Right renal pelvis (tissue), 4 donors: ENCODE measurements around the gene SRC. TPM values are rescaled to one million over a fixed set of nuclear protein-coding genes. Genes with fewer than 3 reads are reported as not detected.

ENCODE experiments used
- DNase-seq, 4 donors: peaks; one replicate each; pipeline ENCODE4 v3.0.0-alpha.2; 2013; ENCODE audit warnings: low read depth in 4 of 4, low spot score in 3 of 4, missing footprints in 1 of 4
- polyA plus RNA-seq, 4 donors: library from polyadenylated mRNA; unstranded; fragments of 120-200 nt; gene quantifications; one replicate each; pipeline ENCODE4 v1.2.1, GENCODE V29; 2013; ENCODE audit not compliant: insufficient read length in 4 of 4

SRC gene
- 10 to 100 TPM; 51.2 to 67.5 (median 58.2) TPM for polyA plus RNA-seq

GRCh38 chr20:37345339-37346235, at the start of gene SRC:
TSS of gene SRC (plus strand) at chr20:37346140. CDS start at chr20:37384154, 38,014 bp downstream.
- DNase-seq, result no peak

- no peak for DNase-seq
Measured at GRCh38 chr20:37296371-37296770, 49.6 kb upstream of the SRC start.

- DNase-seq, result no peak
Measured at GRCh38 chr20:37297066-37297736, 48.7 kb upstream of the SRC start.

GRCh38 chr20:37298190-37298939, 47.6 kb upstream of the SRC start:
- no peak for DNase-seq

- DNase-seq, result no peak
Measured at GRCh38 chr20:37299718-37300528, 46.0 kb upstream of the SRC start.

- DNase-seq, result no peak
Measured at GRCh38 chr20:37301120-37301519, 44.8 kb upstream of the SRC start.

DNA sequence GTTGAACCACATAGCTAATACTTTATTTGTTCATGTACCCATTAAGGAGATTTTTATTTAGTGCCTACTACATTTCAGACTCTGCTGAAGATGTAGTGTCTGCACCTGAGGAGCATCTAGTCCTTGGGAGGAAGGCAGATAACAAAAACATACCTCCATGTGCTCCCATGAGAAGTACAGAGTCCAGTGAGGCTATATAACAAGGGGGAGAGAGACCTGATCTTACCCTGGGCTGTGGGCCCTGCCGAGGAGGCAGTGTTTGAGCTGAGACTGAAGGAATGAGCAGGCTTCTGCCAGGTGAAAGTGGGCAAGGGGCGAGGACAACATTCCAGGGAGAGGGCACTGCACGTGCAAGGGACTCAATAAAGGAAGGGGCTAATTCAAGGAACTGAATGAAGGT, 44.4 kb upstream of the SRC start:
- no peak for DNase-seq

GRCh38 chr20:37302981-37303380, 43.0 kb upstream of the SRC start:
- DNase-seq, result no peak

- DNase-seq, result no peak
Measured at GRCh38 chr20:37303637-37304036, 42.3 kb upstream of the SRC start.

DNA sequence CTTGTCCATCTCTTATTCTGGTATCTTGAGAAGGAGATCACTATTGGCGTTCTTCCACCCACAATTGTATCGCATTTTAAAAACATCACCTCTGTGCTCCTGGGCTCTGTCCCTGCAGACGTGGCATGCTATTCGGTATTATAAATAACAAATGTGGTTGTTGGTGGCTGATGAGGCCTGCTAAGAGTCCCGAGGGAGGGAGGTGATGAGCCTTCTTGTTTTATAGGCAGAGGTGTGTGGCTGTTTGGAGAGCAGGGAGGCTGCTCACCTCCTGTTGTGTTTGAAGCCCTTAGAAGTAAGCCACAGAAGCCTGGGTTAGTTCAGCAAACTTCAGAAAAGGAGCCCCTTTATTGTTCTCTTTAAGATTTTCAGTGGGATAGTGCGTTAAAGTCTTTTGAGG, 40.9 kb upstream of the SRC start:
- no peak for DNase-seq

DNA sequence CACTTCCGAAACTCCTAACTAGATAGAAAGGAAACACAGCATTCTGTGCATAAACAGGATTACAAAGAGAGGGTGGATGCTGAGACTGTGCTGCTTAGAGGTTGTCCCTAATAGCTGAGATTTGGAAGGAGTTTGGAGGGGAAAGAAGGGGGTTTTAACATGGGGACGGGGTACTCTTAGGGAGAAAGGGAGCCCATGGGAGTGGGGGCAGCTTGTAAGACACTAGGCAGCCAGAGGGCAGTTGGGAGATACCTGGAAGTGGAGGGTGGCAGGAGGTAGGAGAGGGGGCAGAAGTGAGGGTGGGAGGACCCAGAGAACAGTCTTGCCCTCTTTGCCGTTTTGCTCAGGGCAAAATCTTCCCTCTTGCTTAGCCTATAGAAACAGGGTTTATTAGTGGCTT, 40.1 kb upstream of the SRC start:
- no peak for DNase-seq

DNA sequence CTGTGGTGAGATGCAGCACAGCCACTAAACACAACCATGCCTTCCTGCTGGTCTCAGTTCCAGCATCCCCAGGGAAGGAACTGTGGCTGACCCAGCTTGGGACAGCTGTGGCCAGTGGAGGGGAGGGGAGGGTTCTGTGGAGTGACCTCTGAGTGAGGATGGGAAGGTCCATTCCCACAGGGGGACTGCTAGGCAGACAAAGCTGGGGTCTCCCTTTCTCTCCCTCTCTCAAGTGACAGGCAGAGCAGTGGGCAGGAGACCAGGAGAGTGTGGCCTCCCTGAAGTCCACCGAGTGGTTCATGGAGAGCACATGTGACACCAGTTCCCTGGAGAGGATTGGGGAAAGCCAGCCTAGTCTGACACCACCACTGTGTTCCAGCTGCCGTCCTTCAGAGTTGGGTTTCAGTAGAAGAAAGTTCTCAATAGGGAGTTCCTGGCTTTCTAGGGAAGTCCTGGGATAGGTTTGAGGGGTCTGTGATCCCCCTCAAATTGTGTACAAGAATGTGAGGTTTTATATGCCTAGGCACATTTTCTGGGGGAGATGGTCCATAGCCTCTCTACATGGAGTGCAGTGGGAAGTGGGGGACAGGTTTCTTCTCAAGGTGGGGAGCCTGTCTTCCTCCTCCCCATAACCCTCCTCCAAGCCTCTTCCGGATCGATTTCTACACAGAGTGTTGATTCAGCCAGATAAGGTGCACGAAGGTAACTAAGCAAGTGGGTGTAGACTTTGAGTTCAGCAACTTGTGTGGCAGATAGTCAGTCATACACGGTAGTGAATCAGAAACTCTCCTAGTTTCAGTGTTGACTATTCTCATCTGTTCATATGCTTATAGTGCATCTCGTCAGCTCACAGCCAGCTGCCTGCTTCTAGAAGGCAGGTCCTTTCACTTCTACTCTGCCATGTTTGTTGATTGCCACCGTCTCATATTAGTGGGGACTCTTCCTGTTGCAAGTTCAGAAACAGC, 37.6 kb upstream of the SRC start:
- no peak for DNase-seq

DNA sequence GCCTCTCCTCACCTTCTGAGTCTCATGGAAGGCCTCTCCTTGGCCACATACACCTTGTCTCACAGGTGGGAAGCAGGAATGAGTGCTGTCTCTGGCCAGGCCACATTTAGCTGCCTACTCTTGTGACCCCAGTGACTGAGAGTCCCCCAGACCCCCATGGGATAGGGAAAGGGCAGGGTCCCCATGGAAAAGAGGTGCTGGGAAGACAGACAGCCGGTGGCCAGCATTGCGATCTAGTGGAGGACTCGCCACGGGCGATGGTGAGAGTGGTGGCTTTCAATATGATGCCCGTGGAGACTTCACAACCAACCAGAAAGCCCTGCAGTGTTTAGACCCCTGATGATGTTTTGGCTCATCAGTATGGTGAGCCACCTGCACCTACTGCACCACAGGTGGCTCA, 36.6 kb upstream of the SRC start:
- DNase-seq, result no peak

DNA sequence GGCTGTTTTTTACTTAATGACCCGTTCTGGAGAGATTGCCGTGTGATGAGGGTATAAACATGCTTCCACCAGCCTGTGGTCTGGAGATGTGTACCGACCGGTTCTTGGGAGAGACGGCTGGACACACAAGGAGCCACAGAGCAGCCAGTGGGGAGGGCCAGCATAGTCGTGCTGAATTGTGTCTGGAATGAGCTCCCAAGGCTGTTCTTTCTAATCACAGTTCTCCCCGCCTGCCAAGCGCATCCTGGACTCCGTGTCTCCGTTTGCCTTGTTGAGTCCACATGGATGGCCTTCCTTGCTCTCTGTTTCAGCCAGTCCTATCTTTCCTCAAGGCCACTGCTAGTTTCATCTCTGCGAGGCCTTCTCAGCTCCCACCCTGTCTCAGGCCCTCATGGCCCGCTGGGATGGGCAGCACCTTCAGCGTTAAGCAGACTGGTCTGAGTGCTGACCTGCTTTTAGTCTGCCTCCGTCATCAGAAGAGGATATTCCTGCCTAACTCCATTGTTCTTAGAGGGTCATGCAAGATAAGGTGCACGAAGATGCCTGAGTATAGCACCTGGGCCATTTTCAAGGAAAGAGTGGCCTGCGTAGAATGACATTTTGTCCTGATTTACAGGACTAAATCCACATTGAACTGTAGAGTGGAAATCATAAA, 35.9 kb upstream of the SRC start:
- DNase-seq, result no peak

GRCh38 chr20:37310951-37311350, 35.0 kb upstream of the SRC start:
- no peak for DNase-seq

DNA sequence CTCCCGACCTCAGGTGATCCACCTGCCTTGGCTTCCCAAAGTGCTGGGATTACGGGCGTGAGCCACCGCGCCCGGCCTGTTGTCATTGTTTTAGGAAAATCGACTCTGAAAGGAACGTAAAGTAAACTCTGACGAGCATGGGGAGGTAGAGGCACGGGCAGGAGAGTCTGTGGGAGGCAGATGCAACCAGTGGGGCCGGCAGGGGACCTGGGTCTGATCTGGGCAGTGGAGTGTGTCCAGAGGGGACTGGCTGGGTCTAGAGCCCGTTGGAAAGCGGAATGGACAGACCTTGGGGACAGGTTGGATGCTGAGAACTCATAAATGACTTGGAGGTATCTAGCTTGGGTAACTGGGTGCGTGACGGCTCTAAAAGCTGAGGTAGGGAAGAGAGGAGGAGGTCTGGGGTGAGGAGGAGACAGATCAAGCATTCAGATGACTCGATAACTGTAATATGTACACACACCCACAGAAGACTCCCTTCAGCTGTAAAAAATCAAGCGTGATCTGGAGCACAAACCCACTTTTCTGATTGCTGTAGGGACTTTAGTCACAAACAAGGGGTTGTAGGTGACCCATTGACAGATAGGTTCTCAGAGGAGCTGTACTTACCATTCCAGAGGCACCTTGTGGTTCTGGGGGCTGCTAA, 34.1 kb upstream of the SRC start:
- no peak for DNase-seq

DNA sequence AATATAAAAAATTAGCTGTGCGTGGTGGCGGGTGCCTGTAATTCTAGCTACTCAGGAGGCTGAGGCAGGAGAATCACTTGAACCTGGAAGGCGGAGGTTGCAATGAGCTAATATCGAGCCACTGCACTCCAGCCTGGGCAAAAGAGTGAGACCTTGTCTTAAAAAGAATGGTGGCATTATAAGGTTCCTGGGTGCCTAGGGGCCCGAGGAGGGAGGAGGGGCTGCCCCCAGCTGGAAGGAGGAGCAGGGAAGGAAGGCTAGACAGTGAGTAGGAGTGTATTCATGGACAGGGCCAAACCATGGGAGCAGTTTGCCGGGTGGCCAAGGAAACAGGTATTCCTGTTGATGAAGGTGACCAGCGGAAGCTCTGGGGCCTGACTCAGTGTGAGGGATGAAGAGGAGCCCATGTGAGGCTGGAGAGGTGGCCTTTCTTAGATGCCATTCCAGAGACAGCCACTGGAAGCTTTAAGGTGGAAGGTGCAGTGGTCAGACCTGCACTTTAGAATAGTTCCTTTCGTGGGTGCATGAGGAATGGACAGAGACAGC, 32.3 kb upstream of the SRC start:
- DNase-seq, result no peak

DNA sequence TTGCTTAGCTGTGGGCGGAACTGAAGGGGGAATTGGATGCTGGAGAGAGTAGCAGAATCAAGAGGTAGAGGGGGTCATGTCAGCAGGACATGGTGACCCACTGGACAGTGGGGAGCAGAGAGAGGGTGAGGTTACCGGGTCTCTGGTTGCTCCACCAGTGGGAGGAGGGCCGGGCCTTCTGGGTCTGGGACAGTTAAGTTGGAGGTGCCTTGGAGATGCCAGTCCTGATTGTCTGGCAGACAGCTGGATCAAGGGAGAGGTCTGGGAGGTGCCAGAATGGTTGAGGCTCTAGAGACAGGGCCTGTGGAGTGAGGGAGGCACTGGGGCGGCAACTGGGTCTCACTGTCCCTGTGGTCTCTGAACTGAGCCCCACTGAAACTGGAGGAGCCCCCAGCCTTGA, 31.8 kb upstream of the SRC start:
- DNase-seq, result no peak
